GM12878 (cell line): ENCODE measurements around the gene GPBP1L1. TPM values are rescaled to one million over a fixed set of nuclear protein-coding genes. Genes with fewer than 3 reads are reported as not detected.

ENCODE experiments used
- ATAC-seq: fragments of 200-7000 bp; cut with Tn5 transposase; 3 replicates; pipeline ENCODE4 v1.9.1; 2020; ENCODE audit warnings: mild to moderate bottlenecking, moderate library complexity
- BruUV-seq: library from RNA; stranded (reverse); fragments of 400-500 nt; replicated peaks from 2 replicates; lab custom pipeline; 2021; lab: Mats Ljungman, UMichigan
- CTCF ChIA-PET: fragments of 300-600 bp; sonication (Branson Sonifier 250); formaldehyde crosslinking; extraction: SDS; loops from one replicate; lab custom pipeline; 2021; ENCODE audit warnings: inconsistent platforms; lab: Yijun Ruan, JAX
- POLR2A ChIA-PET: fragments of 350-600 bp; formaldehyde crosslinking; extraction: SDS; loops from one replicate; lab custom pipeline; 2021; ENCODE audit warnings: inconsistent platforms; lab: Charles Lee
- RAD21 ChIA-PET: fragments of 300-600 bp; sonication (Branson Sonifier 250); formaldehyde crosslinking; loops from one replicate; lab custom pipeline; 2023; ENCODE audit warnings: antibody characterized with exemption; ENCODE audit not compliant: unreplicated experiment; lab: Charles Lee
- SMC1A ChIA-PET: fragments of 300-600 bp; sonication (Branson Sonifier 250); formaldehyde crosslinking; loops from one replicate; lab custom pipeline; 2023; ENCODE audit not compliant: unreplicated experiment, uncharacterized antibody; lab: Charles Lee
- DNase-seq: peaks from one replicate; pipeline ENCODE4 v3.0.0-alpha.2; 2011; ENCODE audit warnings: low read depth, low spot score
- FAIRE-seq: peaks from 3 replicates; lab custom pipeline; 2011; peaks lifted over from hg19 to GRCh38; lab: Jason Lieb, UNC
- H2AFZ ChIP-seq: 2 replicates; pipeline ENCODE4 v1.6.0; 2011; ENCODE audit warnings: low read depth, low read length, control low read depth; ENCODE audit not compliant: control insufficient read depth
- H3K27ac ChIP-seq: 2 replicates; pipeline ENCODE4 v1.5.1; 2011; ENCODE audit warnings: control low read depth; ENCODE audit not compliant: control insufficient read depth, insufficient read depth
- H3K27me3 ChIP-seq, 2 experiments: replicated peaks in 1 of 2; 2 replicates each; pipeline versions ENCODE4 v1.6.0 to v1.6.1; 2011; ENCODE audit warnings: low read length in 1 of 2; ENCODE audit not compliant: control insufficient read depth in 2 of 2, insufficient read depth in 2 of 2
- H3K36me3 ChIP-seq, 2 experiments: 2 replicates each; pipeline ENCODE4 v1.5.1; 2011; ENCODE audit warnings: low read length in 1 of 2; ENCODE audit not compliant: control insufficient read depth in 2 of 2, insufficient read depth in 2 of 2
- H3K4me1 ChIP-seq: 2 replicates; pipeline ENCODE4 v1.6.1; 2011; ENCODE audit warnings: mild to moderate bottlenecking, low read length, moderate library complexity, mixed read lengths; ENCODE audit not compliant: control insufficient read depth, insufficient read depth
- H3K4me2 ChIP-seq: 2 replicates; pipeline ENCODE4 v1.6.0; 2011; ENCODE audit warnings: control low read depth; ENCODE audit not compliant: control insufficient read depth, insufficient read depth
- H3K4me3 ChIP-seq: fragments of 200-600 bp; sonication (generic); 2 replicates; pipeline ENCODE4 v1.5.1; 2016
- H3K79me2 ChIP-seq: 2 replicates; pipeline ENCODE4 v1.6.0; 2011; ENCODE audit warnings: low read length; ENCODE audit not compliant: control insufficient read depth, insufficient read depth
- H3K9ac ChIP-seq: 2 replicates; pipeline ENCODE4 v1.8.0; 2011; ENCODE audit warnings: low read length, control low read depth, mixed read lengths; ENCODE audit not compliant: control insufficient read depth, insufficient read depth
- H3K9me3 ChIP-seq: replicated peaks from 3 replicates; pipeline ENCODE4 v1.5.1; 2011; ENCODE audit warnings: mild to moderate bottlenecking, low read length; ENCODE audit not compliant: control insufficient read depth, insufficient read depth
- H4K20me1 ChIP-seq: 2 replicates; pipeline ENCODE4 v1.6.0; 2011; ENCODE audit not compliant: control insufficient read depth, insufficient read depth
- IKZF1 ChIP-seq: fragments of 450-650 bp; conservative IDR thresholded peaks from 2 replicates; pipeline ENCODE4 v1.6.1; 2017; ENCODE audit warnings: antibody characterized with exemption, mild to moderate bottlenecking
- IRF4 ChIP-seq: IDR thresholded peaks from 2 replicates; pipeline ENCODE4 v1.6.1; 2011; ENCODE audit warnings: low read depth, low read length
- KDM1A ChIP-seq: fragments of 200-600 bp; sonication (generic); IDR thresholded peaks from 2 replicates; pipeline ENCODE4 v1.6.1; 2016; ENCODE audit warnings: borderline replicate concordance
- POLR2A ChIP-seq: IDR thresholded peaks from 2 replicates; pipeline ENCODE4 v1.6.1; 2011; ENCODE audit warnings: low read depth, mild to moderate bottlenecking, low read length
- SUPT20H ChIP-seq: IDR thresholded peaks from 2 replicates; pipeline ENCODE4 v1.6.1; 2011; ENCODE audit warnings: low read depth, mild to moderate bottlenecking, low read length, moderate library complexity, borderline replicate concordance; ENCODE audit not compliant: control insufficient read depth
- WGBS: methylation state at CpG from one replicate; pipeline ENCODE4 v1.1.6; 2016; ENCODE audit warnings: low lambda C conversion rate; ENCODE audit not compliant: insufficient replicate concordance, insufficient coverage; ENCODE audit errors: missing lambda C conversion rate; 5-methylcytosine and 5-hydroxymethylcytosine counted together
- in situ Hi-C: fragments of 300-500 bp; cut with MboI; formaldehyde crosslinking; loops from 9 replicates; pipeline ENCODE4 v1.14.3; 2018; ENCODE audit warnings: mixed read lengths
- intact Hi-C: fragments of 100-400 bp; cut with micrococcal nuclease; formaldehyde crosslinking; loops from one replicate; pipeline ENCODE4 v1.14.2; 2022; ENCODE audit not compliant: unreplicated experiment
- polyA plus RNA-seq, 11 experiments: library from polyadenylated mRNA; depleted of rRNA in 4 of 11; unstranded in 6 of 11; stranded (reverse) in 5 of 11; fragments of >200 nt; fragmentation: Nextera tagmentation in 4 of 11; fragmentation: Illumina TruSeq in 1 of 11; extraction: Ambion mirVana in 4 of 11; extraction: Trizol in 1 of 11; gene quantifications; 1 replicate in 1 of 11; 2 replicates in 10 of 11; pipeline versions ENCODE4 v1.2.1 to v1.2.3, GENCODE V29; 2011 to 2016; ENCODE audit warnings: inconsistent platforms in 2 of 11, missing spikeins in 2 of 11, low read depth in 1 of 11
- total RNA-seq, 4 experiments: library from RNA; depleted of rRNA in 3 of 4; stranded (reverse); fragments of >200 nt in 3 of 4; fragmentation: Illumina TruSeq in 1 of 4; extraction: Trizol in 1 of 4; gene quantifications; 2 replicates each; pipeline versions ENCODE4 v1.2.1 to v1.2.3, GENCODE V29; 2013 to 2021
- TF ChIP-seq, protein P1 (sequence below): IDR thresholded peaks from 2 replicates; pipeline ENCODE4 v1.6.1; 2011; ENCODE audit warnings: borderline replicate concordance, low read depth, mild to moderate bottlenecking, moderate library complexity, mixed read lengths, low read length; ENCODE audit not compliant: insufficient read depth; ENCODE audit errors: extremely low read length

The GPBP1L1 gene
- total and polyA plus RNA-seq, 10 of the 15 experiments (the other 5 are each of a cell fraction or from before 2014, with no cell fraction given), result 37.3 to 91.6 (median 81.2) TPM

DNA sequence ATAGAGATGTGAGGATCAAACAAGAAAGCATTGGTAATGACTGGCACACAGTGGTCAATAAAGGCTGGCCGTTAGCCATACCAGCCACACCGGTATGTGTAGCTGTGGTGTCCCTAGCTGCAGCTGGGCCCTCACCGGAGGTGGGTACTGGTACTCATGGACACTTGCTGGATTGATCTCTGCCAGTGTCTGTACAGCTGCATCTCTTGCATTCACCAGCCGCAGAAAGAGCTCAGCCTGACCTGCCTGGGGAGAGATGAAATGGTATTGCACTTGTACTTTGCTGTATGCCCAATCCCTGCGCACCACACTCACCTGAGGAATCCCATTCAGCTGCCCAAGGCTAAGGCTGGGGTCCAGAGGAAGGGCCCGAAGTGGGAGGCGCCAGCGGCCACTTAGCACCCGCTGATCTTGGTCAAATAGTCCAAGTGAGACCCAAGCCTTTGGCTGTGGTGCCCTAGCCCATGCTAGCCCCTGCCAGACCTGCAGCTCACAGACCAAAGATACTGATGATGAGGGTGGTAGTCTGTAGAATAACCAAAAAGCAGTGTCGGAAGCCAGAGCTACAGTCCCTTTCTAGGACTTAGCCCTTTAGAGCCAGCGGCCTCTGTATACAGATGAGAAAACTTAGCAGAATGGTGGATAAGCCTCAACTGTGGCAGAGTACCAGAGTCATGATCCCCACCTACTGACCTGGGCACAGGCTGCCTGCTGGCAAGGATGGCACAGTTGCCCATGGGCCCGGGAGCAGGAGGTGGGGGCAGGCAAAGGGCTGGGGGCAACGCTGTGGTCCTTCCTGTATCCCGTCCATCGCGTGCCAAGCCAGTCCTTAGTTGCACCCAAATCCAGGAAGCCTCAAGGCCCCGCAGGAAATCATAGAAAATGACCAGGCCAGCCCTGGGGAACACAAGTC lies 65.5 kb downstream of the GPBP1L1 start:
- ChIA-PET SMC1A (interaction anchor here (0.6 kb wide), 1 partner anchor 313 kb away, joined by 3 read pairs; no protein-coding TSS in a partner anchor), CTCF (interaction anchor here (0.6 to 1.2 kb wide), 2 partner anchors 8 to 234 kb away, joined by 3 read pairs; no protein-coding TSS in a partner anchor), RAD21 (no interaction called here), POLR2A (interaction anchor here (0.6 kb wide), 1 partner anchor 317 kb away, joined by 3 read pairs; no protein-coding TSS in a partner anchor)
- no peak overlapping the region for H3K9ac ChIP-seq
- H3K4me3 ChIP-seq, result no peak overlapping the region
- no peaks in the 10 kb centered on the region for H3K27me3 ChIP-seq
- no peak overlapping the region for H3K4me2 ChIP-seq
- H3K79me2 ChIP-seq, result no peaks in the 10 kb centered on the region
- TF ChIP-seq IKZF1 (no peak), KDM1A (no peak), SUPT20H (no peak), IRF4 (no peak), POLR2A (peak; percentile 33)
- TF ChIP-seq, protein P1, sequence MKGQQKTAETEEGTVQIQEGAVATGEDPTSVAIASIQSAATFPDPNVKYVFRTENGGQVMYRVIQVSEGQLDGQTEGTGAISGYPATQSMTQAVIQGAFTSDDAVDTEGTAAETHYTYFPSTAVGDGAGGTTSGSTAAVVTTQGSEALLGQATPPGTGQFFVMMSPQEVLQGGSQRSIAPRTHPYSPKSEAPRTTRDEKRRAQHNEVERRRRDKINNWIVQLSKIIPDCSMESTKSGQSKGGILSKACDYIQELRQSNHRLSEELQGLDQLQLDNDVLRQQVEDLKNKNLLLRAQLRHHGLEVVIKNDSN, result no peak
- FAIRE-seq, result peak; percentile 31
- DNase-seq, result no peak
- no TSS peak for BruUV-seq
- H2AFZ ChIP-seq, result no peak overlapping the region
- ATAC-seq, result peak; percentile 8; the same call in 2 of the 3 replicates
- intact Hi-C loops, result loop anchor here (10.0 kb wide), 1 partner anchor 264 kb away; no protein-coding TSS in a partner anchor
- no peaks in the 10 kb centered on the region for H3K9me3 ChIP-seq
- 88% methylated on average over 17 of the region's 17 CpGs for WGBS
- no peaks in the 10 kb centered on the region; the same call in none of the 2 replicates for H4K20me1 ChIP-seq
- in situ Hi-C loops, result no loop called here
- H3K36me3 ChIP-seq, result peaks cover 14 to 33% of the 10 kb centered on the region in 2 experiments
- no peak overlapping the region for H3K27ac ChIP-seq
- H3K4me1 ChIP-seq, result peaks cover 1% of the 10 kb centered on the region
